Transverse colon (tissue), 4 donors: ENCODE measurements around the gene UQCR11.

ENCODE experiments used
- CTCF ChIP-seq, 5 experiments: fragments of 200-600 bp in 3 of 5; fragments of 450-650 bp in 2 of 5; sonication (generic) in 3 of 5; IDR thresholded peaks; 1 replicate in 2 of 5; 2 replicates in 3 of 5; pipeline ENCODE4 v1.5.1; 2016 to 2017; ENCODE audit warnings: antibody characterized with exemption in 5 of 5, inconsistent platforms in 3 of 5, mild to moderate bottlenecking in 2 of 5, moderate library complexity in 1 of 5
- EP300 ChIP-seq: sonication (generic); formaldehyde crosslinking; IDR thresholded peaks from one replicate; pipeline ENCODE4 v1.6.1; 2017; ENCODE audit warnings: antibody characterized with exemption, low read depth
- POLR2AphosphoS5 ChIP-seq, 3 donors: sonication (generic); formaldehyde crosslinking; IDR thresholded peaks; one replicate each; pipeline ENCODE4 v1.6.1; 2016; ENCODE audit warnings: antibody characterized with exemption in 3 of 3

- no peak for TF ChIP-seq CTCF (IDR thresholded peaks at IDR 0.05)
- no peak for TF ChIP-seq EP300
- no peak for TF ChIP-seq POLR2AphosphoS5 (IDR thresholded peaks at IDR 0.05)
Observed at GRCh38 chr19:1622541-1622940, 17.3 kb upstream of the UQCR11 start.
